Measurements from ENCODE around the gene RND2.
"Not testable (repeated sequence)": the region's sequence is repeated elsewhere in the genome, so short reads cannot be mapped to it uniquely, and the experiment has no call there.

RND2 gene

GRCh38 chr17:42999003-42999525 lies 26.0 kb upstream of the RND2 start:
- H3K4me1 ChIP-seq (ENCODE audit: low read length): peaks cover 20% of the 10 kb centered on the region
- peak overlapping the region; percentile 99 for H3K4me3 ChIP-seq (ENCODE audit: low read length)
- H2AFZ ChIP-seq (ENCODE audit: low read depth, low read length): no peak overlapping the region
- peaks cover 26% of the 10 kb centered on the region for H3K79me2 ChIP-seq (ENCODE audit: low read length)
- H4K20me1 ChIP-seq (ENCODE audit: insufficient read depth, low read length): peaks cover 13% of the 10 kb centered on the region
- peak overlapping the region; percentile 98 for H3K9ac ChIP-seq (ENCODE audit: low read length)
- H3K36me3 ChIP-seq (replicated peaks; ENCODE audit: low read depth, low read length): peaks cover 44% of the 10 kb centered on the region
- peak overlapping the region; percentile 82 for H3K4me2 ChIP-seq (ENCODE audit: low read length)
- TF ChIP-seq CTCF (IDR thresholded peaks at IDR 0.05; ENCODE audit: low read depth, low read length) (no peak), EZH2phosphoT487 (IDR thresholded peaks at IDR 0.05; ENCODE audit: low read depth) (no peak)
- H3K27ac ChIP-seq (ENCODE audit: low read length): peak overlapping the region; percentile 61
- H3K9me3 ChIP-seq (ENCODE audit: insufficient read depth, low read length): no peaks in the 10 kb centered on the region
- no peaks in the 10 kb centered on the region for H3K27me3 ChIP-seq (ENCODE audit: low read depth, low read length)

DNA sequence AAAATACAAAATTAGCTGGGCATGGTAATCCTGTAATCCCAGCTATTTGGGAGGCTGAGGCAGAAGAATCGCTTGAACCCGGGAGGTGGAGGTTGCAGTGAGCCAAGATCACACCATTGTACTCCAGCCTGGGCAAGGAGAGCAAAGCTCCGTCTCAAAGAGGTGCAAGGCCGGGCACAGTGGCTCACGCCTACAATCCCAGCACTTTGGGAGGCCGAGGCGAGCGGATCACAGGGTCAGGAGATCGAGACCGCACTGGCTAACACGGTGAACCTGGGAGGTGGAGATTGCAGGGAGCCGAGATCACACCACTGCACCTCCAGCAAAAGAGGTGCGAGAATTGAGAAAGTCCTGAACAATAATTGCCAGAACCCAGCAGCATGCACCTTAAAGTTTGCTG lies 24.1 kb upstream of the RND2 start:
- not testable (repeated sequence) for H3K4me3 ChIP-seq (ENCODE audit: low read length); H3K4me2 ChIP-seq (ENCODE audit: low read length); H3K27me3 ChIP-seq (ENCODE audit: low read depth, low read length); H3K9me3 ChIP-seq (ENCODE audit: insufficient read depth, low read length); H2AFZ ChIP-seq (ENCODE audit: low read depth, low read length); H3K27ac ChIP-seq (ENCODE audit: low read length); H3K9ac ChIP-seq (ENCODE audit: low read length)
- Histone ChIP-seq H3K36me3 (replicated peaks; ENCODE audit: low read depth, low read length) (peaks cover 36% of the 10 kb centered on the region), H3K79me2 (ENCODE audit: low read length) (peaks cover 26% of the 10 kb centered on the region), H4K20me1 (ENCODE audit: insufficient read depth, low read length) (peaks cover 13% of the 10 kb centered on the region), H3K4me1 (ENCODE audit: low read length) (peaks cover 20% of the 10 kb centered on the region)

GRCh38 chr17:43003542-43004172 lies 21.4 kb upstream of the RND2 start:
- Histone ChIP-seq H3K27ac (ENCODE audit: low read length) (no peak overlapping the region), H3K36me3 (replicated peaks; ENCODE audit: low read depth, low read length) (peaks cover 35% of the 10 kb centered on the region)

DNA sequence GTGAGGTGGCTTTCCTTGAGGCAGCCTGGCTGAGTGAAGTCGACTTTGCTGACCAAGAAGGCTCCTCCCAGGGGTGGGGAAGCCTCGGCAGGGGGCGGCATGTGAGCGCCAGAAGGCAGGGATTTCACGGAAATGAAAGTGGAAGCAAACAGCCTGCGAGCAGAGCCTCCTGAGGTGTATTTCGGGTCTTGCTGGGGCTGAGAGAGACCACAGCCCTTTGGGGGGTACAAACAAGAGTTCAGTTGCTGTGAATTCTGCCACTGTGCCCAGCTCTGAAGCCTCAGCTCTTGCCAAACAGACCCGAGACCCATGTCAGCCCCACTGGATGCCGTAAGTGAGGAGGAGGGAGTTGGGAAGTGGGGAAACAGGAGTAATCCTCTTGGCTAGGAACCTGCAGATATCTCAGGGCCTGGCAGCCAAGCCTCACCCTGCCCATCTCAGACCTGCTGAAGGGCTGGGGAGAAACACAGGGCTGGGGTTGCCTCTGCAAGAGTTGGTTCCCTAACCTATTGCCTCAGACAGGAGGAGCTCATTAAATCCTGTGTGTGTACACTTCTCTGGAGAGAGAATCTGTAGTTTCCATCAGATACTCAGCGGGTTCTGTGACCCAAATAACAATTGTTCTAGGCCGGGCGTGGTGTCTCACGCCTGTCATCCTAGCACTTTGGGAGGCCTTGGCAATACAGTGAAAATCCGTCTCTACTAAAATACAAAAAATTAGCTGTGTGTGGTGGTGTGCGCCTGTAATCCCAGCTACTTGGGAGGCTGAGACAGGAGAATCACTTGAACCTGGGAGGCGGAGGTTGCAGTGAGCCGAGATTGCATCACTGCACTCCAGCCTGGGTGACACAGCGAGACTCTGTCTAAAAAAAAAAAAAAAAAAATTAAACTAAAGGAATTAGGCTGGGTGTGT lies 18.1 kb upstream of the RND2 start, which contains the start of gene IFI35:
TSS of gene IFI35 (plus strand) at position 146 of the 913 bp plus-strand sequence. CDS start at position 310, 164 bp downstream.
- H3K9ac ChIP-seq (ENCODE audit: low read length): peak within 1 kb of the TSS; percentile 87
- peak within 1 kb of the TSS; percentile 80 for H3K4me3 ChIP-seq (ENCODE audit: low read length)
- no peaks in the 10 kb centered on the region for H3K9me3 ChIP-seq (ENCODE audit: insufficient read depth, low read length)
- H3K27me3 ChIP-seq (ENCODE audit: low read depth, low read length): no peaks in the 10 kb centered on the region
- TF ChIP-seq CTCF (IDR thresholded peaks at IDR 0.05; ENCODE audit: low read depth, low read length) (peak; percentile 49), EZH2phosphoT487 (IDR thresholded peaks at IDR 0.05; ENCODE audit: low read depth) (no peak)
- peak within 1 kb of the TSS; percentile 71 for H3K27ac ChIP-seq (ENCODE audit: low read length)
- peaks cover 14% of the 10 kb centered on the region for H3K36me3 ChIP-seq (replicated peaks; ENCODE audit: low read depth, low read length)
- H4K20me1 ChIP-seq (ENCODE audit: insufficient read depth, low read length): no peaks in the 10 kb centered on the region
- H3K79me2 ChIP-seq (ENCODE audit: low read length): no peaks in the 10 kb centered on the region
- peak within 1 kb of the TSS; percentile 84; the same call in 1 of the 2 replicates for H2AFZ ChIP-seq (ENCODE audit: low read depth, low read length)
- peak within 1 kb of the TSS; percentile 88 for H3K4me2 ChIP-seq (ENCODE audit: low read length)
- H3K4me1 ChIP-seq (ENCODE audit: low read length): peaks cover 7% of the 10 kb centered on the region

More at GRCh38 chr17:43003542-43004172, 21.4 kb upstream of the RND2 start:
- Histone ChIP-seq H3K4me1 (ENCODE audit: low read length) (peaks cover 19% of the 10 kb centered on the region), H3K79me2 (ENCODE audit: low read length) (peaks cover 21% of the 10 kb centered on the region), H3K27me3 (ENCODE audit: low read depth, low read length) (no peaks in the 10 kb centered on the region), H3K4me2 (ENCODE audit: low read length) (no peak overlapping the region), H3K9ac (ENCODE audit: low read length) (no peak overlapping the region), H3K9me3 (ENCODE audit: insufficient read depth, low read length) (no peaks in the 10 kb centered on the region), H3K4me3 (ENCODE audit: low read length) (no peak overlapping the region), H4K20me1 (ENCODE audit: insufficient read depth, low read length) (peaks cover 12% of the 10 kb centered on the region), H2AFZ (ENCODE audit: low read depth, low read length) (no peak overlapping the region)
- TF ChIP-seq EZH2phosphoT487 (IDR thresholded peaks at IDR 0.05; ENCODE audit: low read depth) (no peak), CTCF (IDR thresholded peaks at IDR 0.05; ENCODE audit: low read depth, low read length) (no peak)
